Gastroesophageal sphincter (tissue), 3 donors: ENCODE measurements around the gene MEIS2.

Experiments
- CTCF ChIP-seq, 4 experiments: fragments of 200-600 bp in 2 of 4; fragments of 450-650 bp in 2 of 4; sonication (generic) in 1 of 4; IDR thresholded peaks; one replicate each; pipeline ENCODE4 v1.5.1; 2017 to 2019; ENCODE audit warnings: antibody characterized with exemption in 4 of 4, mild to moderate bottlenecking in 2 of 4, moderate library complexity in 2 of 4
- POLR2AphosphoS5 ChIP-seq: sonication (generic); formaldehyde crosslinking; IDR thresholded peaks from one replicate; pipeline ENCODE4 v1.6.1; 2017; ENCODE audit warnings: antibody characterized with exemption

- TF ChIP-seq POLR2AphosphoS5 (no peak), CTCF (IDR thresholded peaks at IDR 0.05) (no peak)
Observed at GRCh38 chr15:36996121-36996520, 104.2 kb downstream of the MEIS2 start.
